Activated CD8-positive, alpha-beta memory T cell treated with anti-CD3 and anti-CD28 coated beads for 24 hours (primary cell): Measurements from ENCODE around the gene NGEF.

Experiments used
- DNase-seq: peaks from one replicate; pipeline ENCODE4 v3.0.0-alpha.2; 2020

NGEF gene

DNA sequence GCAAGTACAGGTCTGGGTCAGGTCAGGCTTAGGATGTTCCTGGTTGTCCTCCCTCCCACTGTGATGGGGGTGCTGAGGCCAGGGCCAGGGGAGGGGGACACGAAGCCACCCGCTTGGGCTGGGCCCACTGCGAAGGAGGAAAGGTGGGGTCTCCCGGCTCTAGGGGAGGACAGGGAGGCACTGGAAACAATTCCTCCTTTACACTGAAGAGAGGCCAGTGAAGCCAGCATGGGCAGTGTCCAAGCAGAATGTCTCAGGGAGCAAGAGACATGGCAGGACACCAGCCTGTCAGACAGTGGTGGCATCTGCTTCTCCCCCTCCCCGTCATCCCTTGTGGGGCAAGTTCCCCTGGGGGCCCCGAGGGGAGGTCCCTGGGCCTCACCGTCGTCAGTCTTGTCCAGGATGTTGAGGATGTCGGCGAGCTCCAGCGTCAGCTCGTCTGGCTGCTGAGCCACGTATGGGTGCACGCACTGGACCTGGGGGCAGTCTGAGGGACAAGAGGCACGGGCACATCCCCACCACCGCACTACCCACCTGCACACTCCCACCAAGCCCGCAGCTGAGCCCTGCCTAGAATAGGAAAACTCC is 132.2 kb downstream of the NGEF start:
- no peak for DNase-seq

DNA sequence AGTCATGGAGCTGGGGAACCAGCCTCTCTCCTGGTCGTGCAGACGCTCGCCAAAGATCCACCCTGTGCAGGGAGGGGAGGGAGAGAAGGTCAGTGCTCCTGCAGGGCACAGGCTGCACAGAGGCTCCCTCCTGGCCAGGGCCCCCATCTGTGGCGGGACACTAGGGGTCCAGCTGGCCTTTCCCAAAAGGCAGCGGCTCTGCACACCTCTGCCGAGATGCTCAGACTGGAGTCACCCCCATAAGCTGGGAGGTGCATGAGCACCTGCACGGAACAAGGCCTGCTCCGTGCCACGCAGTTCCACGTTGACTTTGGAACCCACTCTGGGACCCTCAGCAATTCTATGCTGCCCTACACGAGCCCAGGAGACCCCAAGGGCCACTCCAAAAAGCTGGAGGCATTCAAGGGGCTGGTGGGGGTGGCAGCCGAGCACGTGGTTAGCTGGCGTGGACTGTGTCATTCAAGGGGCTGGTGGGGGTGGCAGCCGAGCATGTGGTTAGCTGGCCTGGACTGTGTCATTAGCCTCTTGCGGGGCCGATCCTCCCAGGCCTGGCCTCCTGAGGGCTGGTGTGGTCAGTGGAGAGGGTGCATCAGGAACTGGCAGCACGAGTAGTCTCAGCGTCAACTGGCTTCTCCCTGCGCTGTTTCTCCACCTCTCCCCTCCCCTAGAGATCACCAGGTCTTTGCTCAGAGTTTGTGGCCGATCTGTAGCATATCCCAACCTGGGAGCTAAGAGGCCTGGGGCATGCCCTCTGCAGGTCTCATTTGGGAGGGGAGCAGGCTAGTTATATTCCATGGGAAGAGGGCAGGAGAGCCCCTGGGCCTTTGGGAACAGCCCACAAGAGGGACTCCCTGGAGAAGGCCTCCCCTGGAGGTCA is 133.2 kb downstream of the NGEF start:
- no peak for DNase-seq

DNA sequence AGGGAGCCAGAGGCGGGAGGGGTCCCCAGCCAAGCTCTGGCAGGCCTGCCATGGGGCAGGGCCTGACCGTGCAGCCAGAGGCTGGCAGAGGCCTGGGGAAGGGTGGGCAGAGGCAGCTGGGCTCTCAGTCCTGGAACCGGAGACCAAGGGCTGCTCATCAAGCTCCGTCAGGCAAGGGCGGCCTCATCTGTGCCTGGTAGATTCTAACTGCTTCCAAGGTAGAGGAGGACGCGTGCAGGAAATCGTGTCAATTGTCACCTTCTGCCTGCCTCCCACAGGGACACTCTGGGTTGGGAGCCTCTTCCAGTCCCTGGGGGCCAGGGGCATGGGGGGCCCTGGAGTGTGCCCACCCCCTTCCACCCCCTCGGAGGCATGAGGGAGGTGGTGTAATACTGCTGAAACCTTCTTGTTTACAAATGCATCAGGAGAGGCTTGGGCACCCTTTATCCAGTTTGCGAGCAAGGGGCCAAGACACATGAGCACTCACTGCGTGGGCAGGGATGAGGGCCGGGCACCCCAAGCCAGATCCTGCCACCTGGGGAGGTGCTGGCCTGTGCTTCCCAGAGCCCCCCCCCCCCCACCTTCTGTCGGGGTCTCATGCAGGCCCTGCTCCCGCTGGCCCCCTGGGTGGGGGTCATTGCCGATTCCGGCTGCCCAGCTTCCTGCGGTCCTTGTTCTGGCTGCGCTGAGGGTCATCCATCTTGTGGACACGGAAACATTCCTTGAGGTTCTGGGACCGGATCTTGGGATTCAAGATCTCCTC is 134.0 kb downstream of the NGEF start:
- DNase-seq, result no peak

DNA sequence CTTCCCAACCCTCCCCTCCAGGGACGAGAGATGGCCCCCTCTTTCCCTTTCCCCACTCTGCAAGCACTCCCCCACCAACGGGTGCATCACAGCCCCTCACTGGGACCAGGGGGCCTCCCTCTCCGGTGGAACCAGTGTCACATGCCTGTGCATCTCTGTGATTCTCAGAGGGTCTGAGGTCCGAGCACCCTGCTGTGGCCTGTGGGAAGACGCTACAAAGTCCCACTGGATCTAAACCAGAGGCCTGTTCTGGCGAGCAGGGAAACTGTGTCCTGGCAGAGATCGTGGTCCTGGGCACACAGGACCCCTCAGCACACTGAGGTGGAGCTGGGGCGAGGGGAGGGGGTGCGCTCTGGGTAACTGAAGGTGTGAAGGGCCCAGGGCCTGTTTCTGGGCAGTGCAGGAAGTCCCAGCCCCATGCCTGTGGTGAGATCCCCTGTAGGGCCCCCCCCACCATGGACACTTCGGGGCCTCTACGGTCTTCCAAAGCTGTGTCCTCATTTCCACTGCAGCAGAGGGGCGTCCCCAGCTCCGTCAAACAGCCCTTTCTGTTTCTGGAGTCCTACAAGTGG is 135.0 kb downstream of the NGEF start:
- DNase-seq, result no peak

DNA sequence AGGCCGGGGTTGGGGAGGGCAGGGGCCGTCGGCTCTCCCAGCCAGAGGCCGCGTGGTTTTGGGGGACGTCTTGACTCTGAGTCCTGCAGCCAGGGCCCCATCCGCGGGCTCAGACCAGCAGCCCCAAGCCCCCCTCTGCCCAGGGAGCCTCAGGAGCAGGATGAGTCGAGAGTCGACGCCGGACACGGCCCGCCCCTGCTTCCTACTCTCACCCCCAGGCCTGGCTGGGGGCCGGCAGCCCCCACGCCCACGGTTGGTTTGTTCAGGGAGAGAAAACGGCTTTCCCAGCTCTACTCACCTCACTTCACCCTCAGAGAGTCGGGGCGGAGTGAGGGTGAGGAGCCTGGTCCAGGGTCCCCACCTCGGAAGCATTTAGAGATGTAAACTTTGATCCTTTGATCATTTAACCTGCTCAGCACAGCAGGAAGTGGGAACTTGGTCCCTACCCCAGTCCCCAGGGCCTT is 136.0 kb downstream of the NGEF start:
- DNase-seq, result no peak

DNA sequence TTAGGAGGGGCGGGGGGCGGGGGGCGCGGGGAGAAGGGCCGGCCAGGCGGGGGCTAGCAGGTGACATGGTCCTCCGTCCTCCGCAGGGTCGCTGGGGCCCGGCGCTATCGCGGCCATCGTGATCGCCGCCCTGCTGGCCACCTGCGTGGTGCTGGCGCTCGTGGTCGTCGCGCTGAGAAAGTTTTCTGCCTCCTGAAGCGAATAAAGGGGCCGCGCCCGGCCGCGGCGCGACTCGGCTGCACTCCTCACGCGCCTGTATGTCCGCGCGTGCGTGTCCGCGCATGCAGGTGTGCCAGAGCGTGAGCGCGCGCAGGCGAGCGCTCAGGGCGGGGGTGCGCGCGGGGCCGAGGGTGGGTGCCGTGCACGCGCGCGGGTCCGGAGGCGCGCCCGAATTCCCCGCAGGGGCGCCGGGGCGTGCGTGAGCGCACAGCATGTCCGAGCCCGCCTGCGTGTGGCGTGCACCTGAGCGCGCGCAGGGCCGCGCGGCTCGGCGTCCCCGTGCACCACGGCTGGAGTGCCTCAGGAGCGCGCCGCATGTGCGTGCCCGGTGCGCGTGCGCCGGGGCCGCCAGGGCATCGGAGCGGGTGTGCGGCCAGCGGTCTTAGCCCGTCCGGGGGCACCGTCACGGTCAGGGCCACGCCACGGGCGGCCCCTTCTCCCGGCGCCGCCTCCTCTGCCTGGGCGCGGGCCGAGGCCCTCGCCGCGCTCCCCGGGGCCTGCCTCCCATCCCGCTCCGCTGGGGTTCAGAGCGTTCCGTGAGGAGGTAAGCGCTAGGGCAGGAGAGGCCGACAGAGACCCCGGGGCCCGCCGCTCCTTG is 136.7 kb downstream of the NGEF start:
- no peak for DNase-seq

DNA sequence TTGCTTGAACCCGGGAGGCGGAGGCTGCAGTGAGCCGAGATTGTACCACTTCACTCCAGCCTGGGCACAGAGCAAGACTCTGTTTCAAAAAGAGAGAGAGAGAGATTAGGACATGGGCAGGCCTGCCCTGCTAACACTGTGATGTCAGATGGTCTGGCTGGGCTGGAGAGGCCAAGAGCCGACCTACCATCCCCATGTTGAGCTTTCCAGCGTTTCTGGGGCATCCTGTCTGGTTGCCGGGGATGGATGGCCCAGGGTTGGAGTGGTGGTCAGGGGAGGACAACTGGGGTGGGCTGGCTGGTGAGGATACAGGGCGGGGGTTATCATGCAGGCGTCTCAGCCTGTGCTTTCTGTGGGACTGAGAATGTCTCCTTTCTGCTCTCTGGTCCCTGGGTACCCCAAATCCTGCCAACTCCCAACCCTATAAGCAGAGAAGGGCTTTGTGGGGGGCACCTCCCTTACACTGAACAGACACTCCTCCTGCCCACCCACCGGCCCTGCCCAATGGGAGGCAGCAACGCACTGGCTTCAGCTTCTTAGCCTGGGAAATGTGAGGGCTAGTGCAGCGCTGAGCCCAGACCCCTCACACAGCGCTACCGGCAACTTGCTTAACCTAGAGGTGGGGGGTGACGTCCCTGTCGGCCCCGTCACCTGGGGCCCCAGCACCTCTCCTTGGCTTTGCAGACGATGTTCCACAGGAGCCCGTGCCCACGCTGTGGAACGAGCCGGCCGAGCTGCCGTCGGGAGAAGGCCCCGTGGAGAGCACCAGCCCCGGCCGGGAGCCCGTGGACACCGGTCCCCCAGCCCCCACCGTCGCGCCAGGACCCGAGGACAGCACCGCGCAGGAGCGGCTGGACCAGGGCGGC is 137.6 kb downstream of the NGEF start:
- DNase-seq, result no peak

DNA sequence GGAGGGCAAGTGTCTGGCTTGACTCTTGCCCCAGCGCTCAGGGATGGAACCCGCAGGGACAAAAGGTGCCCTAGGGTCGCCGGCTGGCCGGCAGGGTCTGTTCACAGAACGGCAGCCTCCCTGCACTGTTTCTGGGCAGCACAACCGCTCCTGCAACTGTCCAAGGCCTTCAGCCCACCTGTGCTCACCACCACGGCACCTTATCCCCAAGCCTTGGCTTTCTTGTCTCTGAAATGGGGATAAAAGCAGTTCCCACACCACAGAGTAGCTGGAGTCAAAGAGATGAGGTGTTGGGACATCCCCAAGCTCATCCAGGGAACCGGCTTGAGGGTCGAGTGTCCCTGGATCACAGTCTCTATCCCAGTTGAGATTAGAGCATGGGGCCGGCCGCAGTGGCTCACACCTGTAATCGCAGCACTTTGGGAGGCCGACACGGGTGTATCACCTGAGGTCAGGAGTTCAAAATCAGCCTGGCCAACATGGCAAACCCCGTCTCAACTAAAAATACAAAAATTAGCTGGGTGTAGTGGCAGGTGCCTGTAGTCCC is 138.3 kb downstream of the NGEF start:
- DNase-seq, result no peak

DNA sequence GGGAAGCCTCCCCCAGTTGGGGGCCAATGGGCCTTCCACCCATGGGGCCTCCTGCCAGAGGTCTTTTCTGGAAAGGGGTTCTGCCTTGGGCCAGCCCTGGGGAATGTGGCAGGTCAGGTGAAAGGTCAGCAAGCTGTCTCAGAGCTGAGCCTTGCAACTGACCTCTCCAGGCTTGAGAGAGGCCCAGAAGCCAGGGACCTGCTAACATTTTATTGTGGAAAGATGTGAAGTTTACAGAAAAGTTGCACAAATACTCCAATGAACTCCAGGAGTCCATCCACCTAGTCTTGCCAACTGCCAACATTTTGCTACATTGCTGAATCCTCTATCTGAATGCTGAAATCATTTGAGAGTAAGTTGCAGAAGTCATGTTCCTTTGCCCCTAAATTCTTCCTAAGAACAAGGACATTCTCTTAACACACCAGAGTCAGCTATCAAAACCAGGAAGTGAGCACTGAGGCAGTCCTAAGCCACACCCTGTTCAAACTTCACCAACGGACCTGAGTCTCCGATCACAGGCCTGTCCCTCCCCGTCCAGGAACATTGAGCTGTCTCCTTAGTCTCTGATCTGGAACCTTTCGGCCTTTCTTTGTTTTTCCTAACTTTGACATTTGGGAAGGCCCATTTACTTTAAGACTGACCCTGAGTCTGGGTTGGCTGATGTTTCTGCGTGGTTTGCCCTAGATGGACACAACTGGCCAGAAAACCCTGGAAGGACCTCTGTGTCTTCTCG is 139.0 kb downstream of the NGEF start:
- no peak for DNase-seq

DNA sequence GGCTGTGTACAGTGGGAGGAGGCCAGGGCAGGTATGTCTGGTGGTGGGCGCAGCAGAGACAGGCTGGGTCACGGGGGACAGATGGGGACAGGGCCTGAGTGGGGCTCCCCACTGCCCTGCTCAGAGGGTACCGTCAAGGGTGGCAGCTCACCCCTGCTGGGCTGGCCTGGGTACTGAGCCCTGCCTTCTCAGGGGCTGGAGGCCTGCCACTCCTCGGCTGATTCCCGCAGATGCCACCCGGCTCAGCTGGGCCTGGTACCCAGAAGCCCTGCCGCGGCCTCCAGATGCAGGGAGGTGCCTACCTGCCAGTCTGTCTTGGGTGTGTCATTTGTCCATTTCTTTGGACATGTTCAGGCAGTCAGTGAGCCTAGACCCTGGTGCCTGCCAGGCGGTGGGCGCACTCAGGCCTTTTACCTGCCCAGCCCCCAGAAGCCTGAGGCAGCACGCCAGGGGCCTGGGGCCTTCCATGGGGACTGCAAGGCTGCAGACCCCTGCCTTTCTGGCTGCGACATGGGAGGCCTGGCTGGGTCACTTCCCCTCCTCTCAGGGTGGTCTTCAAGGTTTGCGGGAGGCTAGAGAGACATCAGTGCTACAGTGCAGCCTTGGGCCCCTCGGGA is 139.7 kb downstream of the NGEF start:
- no peak for DNase-seq

DNA sequence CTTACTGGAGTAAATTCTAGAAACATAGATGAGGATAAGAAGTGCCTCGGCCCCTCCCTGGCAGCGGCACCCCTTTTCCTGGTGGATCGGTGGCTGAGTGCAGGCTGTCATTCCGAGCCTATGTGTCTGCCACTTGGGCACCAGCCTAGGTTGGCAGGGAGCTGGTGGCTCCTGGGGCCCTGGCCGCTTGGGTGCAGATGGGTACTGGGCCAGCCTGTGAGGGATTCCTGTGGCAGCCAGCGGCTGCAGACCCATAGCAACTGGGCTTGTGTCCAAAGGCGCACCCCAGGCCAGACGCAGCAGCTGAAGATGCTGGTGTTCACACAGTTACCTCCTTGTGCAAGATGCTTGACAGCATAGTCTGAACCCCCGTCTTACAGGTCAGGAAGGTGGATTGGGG is 140.2 kb downstream of the NGEF start:
- DNase-seq, result no peak

DNA sequence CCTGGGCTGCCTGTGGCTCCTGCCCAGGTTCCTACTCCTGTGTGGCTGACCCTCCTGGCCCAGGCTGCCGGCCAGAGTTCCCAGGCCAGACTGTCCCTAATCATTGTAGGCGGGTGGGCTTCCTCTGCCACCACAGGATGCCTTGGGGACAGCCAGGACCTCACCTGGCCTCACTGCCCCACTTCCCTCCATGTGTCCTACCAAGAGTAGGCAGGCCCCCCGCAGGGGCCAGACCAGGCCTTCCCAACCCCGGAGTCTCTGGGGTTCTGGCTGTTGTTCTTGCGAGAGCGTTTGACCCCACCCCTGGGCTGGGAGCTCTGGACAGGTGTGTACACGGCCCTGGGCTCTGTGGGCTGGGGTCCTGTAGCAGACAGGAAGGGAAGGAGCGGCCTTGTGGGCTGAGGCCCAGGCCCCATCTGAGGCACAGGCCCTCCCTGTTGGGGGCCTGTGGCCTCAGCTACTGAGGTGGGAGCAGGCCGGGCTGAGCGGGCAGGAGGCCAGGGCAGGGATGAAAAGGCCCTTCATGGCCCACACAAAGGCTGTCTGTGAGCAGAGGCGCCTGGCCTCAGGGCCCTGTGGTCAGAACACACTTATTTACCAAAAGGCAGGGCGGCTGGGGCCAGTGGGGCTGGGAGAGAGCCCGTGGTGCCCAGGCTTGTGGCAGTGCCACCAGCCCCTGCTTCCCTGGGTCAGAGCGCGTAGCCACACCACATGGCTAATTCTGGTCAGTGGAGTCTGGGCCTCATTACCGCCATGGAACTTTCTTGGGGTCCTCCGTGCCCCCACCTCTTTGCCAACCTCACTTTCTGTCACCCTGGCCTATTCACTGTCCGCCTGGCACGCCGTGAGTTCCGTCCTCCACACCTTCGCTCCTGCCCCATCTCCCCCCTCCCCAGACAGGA is 141.0 kb downstream of the NGEF start:
- DNase-seq, result no peak

DNA sequence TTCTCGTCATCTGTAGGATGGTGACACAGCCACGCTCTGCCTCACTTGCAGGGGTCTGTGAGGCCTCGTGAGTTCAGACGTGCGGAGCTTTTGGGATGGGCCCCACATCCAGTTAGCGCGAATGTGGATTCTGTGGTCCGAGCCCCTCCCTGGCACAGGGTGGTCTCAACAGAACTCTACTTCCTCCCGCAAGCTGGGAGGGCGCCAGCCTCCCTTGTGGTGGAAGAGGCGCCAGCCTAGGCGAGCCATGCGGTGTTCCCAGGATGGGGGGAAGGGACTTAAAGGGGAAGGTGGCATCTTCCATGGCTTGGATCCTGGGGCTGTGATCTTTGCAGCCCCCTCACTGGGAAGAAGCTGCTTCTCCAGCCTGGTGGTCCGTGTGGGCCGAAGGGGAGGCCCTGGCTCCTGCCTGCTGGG is 141.6 kb downstream of the NGEF start:
- DNase-seq, result peak; percentile 52

DNA sequence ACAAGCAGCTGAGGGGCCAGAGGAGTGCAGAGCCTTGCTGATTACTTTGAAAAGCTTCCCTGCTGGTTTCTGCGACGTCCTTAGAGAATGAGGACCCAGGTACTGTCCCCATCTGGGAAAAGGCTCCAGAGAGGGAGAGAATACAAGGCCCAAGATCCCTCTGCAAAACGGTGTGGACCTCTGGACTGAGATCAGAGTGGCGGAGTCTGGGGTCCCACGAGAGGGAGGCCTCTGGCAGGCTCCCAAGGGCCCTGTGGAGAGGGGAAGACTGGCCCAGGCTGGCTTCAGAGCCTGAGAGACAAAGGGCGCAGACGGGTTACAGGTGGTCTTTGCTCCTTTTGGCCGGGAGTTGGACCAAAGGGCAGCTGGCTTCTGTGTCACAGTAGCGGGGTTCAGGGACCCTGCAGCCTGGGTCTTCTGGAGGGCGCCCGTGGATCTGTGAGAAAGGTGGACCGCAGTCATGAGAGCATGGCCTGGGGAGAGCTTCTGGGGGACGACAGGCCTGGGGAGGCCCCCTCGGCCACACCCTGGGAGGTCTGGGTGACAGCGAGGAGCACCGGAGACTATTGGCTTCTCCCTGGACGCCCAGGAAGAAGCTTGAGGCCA is 142.2 kb downstream of the NGEF start:
- DNase-seq, result peak; percentile 53

DNA sequence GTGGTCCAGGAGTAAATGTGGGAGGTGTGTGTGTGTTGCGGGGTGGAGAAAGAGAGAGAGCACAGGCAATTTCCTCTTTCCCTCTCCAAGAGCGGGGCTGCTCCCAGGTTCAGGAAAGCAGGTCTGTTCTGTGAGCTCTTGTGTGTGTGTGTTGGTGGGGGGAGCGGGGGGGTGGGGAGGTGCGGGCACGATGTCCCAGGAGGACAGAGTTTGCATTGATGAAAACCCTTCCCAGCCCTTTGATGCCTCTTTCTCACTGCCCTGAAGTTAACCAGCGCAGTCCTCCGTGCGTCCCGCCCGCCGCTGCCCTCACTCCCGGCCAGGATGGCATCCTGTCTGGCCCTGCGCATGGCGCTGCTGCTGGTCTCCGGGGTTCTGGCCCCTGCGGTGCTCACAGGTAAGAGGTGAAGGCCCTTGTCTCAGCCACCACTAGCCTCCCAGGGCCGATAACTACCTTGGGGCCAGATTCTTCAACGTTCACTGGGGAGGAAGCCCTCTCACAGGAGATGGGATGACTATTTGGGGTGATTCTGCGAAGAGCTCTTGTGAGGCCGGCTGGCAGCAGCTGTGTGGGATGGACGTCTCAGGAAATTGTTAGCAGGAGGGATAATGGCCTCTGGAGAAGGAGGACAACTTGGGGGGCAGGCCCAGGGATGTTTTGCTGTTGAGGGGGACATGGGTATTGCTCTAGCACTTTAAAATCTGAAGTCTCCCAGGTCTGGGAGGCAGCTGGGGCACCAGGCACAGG is 142.9 kb downstream of the NGEF start, which contains the start of gene SNORC:
Gene SNORC (plus strand): TSS at position 247 of the 748 bp plus-strand sequence. CDS start 78 bp downstream, at position 325.
- peak; percentile 42 for DNase-seq

DNA sequence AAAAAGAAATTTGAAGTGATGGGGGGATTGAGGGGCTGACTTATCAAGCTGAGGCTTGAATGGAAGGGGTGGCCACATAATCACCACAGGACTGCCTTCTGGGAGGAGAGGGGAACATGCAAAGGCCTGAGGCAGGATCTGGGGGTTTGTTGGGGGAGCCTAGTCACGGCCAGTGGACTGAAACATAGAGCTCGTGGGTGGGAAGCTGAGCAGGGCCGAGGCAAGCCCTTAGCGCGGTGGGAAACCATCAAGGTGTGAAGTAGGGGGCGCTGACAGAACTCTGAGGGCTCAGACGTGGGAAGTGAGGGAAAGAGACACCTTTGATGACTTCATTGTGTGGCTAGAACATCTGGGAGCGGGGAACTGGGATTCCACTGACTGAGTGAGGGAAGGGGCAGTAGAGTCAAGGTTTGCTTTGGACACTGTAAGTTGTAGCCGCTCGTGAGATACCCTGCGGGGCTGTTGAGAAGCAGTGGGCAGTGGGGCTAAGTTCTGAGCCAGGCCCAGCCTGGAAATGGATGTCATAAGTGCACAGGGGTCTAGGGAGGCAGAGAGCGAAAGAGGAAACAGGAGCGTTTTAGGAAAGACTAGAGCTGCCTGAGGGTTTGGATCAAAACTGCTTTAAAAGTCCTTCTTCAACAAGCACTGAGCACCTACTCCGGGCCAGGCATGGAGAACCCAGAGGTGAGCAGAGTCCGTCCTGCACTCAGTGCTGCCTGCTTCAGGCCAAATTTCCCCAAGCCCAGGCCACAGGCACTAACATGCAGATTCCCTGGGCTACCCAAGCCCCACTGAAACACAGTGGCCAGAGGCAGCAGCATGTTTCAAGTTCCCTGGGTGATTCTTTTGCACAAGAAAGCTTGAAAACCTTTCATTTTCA is 143.7 kb downstream of the NGEF start:
- peak; percentile 46 for DNase-seq
